GM12801 (cell line): Measurements from ENCODE around the gene TSR1.

Experiments used
- CTCF ChIP-seq: IDR thresholded peaks from one replicate; pipeline ENCODE4 v1.5.1; 2011; ENCODE audit warnings: control low read depth; ENCODE audit not compliant: insufficient read length; ENCODE audit errors: extremely low read depth

The TSR1 gene

GRCh38 chr17:2362016-2362415 is 25.8 kb upstream of the TSR1 start:
- no peak for TF ChIP-seq CTCF

- TF ChIP-seq CTCF, result no peak
Measured at GRCh38 chr17:2361010-2361760, 24.9 kb upstream of the TSR1 start.

- no peak for TF ChIP-seq CTCF
Measured at GRCh38 chr17:2357931-2358434, 21.7 kb upstream of the TSR1 start.

GRCh38 chr17:2357237-2357636 is 21.0 kb upstream of the TSR1 start:
- no peak for TF ChIP-seq CTCF

- TF ChIP-seq CTCF, result no peak
Measured at GRCh38 chr17:2354311-2354710, 18.1 kb upstream of the TSR1 start.

- no peak for TF ChIP-seq CTCF
Measured at GRCh38 chr17:2351269-2351668, 15.0 kb upstream of the TSR1 start.

- no peak for TF ChIP-seq CTCF
Measured at GRCh38 chr17:2347805-2348685, 11.8 kb upstream of the TSR1 start.
